T-helper 1 cell treated with Interleukin-12 subunit alpha and Interleukin-12 subunit beta and Interleukin-4 antibody, amounts not matched to agents 30 ng/mL and 1 ng/mL, for 36 hours (primary cell): ENCODE data around the gene CD247. TPM values are rescaled to one million over a fixed set of nuclear protein-coding genes. Genes with fewer than 3 reads are reported as not detected.

ENCODE experiments used
- intact Hi-C: fragments of 100-400 bp; cut with micrococcal nuclease; formaldehyde crosslinking; loops from one replicate; pipeline ENCODE4 v1.15.1; 2024
- total RNA-seq: library from RNA; stranded (reverse); gene quantifications from 2 replicates; pipeline ENCODE4 v1.2.3, GENCODE V29; 2022

The CD247 gene
- total RNA-seq, 1 donor from 2014 or later: 211 TPM

- intact Hi-C loops: loop anchor here (5.0 kb wide), 1 partner anchor 158 kb away; no protein-coding TSS in a partner anchor
Observed at GRCh38 chr1:167425482-167425881, 92.8 kb downstream of the CD247 start.

DNA sequence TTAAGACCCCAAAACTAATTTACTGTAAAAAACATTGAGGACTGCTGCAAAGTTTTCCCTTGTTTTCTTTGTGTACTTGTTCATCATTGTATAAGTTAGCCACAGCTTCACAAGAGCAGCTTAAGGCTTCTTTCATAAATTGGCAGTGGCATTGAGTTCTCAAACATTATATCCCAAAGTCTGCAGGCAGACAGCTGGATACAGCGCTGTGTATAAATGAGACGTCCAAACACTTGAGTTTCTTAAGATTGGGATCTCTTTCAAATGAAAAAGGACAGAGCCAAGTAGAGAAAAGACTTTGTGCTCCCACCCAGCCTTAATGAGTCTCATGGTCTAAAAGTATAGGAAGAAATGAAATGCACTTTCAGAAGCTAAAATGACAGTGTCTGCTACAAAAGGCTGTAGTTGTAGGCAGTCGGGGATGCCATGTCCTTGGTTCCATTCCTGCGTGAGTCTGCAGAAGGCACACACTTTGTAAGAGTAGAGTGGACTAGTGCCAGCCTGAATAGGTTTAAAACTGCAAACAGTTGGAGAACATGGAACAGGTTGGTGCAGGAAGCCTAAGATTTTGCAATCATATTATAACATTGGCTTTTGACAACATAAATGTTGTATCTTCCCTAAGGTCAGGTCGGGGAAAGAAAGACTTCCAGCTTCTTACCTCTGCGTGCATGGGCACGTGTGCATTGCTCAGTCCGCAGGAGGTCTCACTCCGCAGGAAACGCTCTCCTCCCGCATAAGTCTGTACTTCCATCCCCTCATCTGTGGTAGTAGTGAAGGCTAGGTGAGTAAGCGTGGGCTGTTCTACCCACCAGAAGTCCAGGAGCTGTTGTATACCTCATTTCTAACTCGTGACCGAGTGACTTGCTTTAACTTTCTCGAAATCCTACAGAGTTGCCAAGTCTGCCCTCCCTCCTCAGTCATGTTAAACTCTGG is 94.4 kb downstream of the CD247 start:
- intact Hi-C loops: no loop called here

- intact Hi-C loops: no loop called here
Observed at GRCh38 chr1:167420510-167420909, 97.8 kb downstream of the CD247 start.

- intact Hi-C loops: no loop called here
Observed at GRCh38 chr1:167419245-167419644, 99.1 kb downstream of the CD247 start.

GRCh38 chr1:167418391-167418790 is 99.9 kb downstream of the CD247 start:
- intact Hi-C loops: no loop called here

- intact Hi-C loops: no loop called here
Observed at GRCh38 chr1:167416506-167416905, 101.8 kb downstream of the CD247 start.

GRCh38 chr1:167413328-167413727 is 105.0 kb downstream of the CD247 start:
- intact Hi-C loops: no loop called here

DNA sequence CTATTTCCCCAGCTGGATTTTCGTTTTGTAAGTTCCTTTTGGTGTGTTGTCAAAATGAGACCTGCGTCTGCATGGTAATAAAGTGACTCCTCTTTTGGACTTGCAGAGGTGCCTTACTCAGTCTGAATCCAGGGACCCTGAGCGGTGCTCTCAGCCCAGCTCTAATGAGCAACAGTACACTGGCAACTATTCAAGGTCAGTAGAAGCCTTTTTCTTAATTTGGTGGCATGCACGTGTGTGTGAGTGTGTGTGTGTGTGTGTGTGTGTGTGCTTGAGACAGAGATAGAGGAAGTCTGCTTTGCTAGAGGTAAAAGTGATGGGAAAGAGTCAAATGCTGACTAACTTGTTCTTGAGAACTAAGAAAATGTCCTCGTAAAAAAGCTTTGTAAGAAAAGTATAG is 105.4 kb downstream of the CD247 start:
- intact Hi-C loops: no loop called here

- intact Hi-C loops: no loop called here
Observed at GRCh38 chr1:167412072-167412471, 106.3 kb downstream of the CD247 start.

- intact Hi-C loops: loop anchor here (2.0 to 10.0 kb wide), 2 partner anchors 140 to 344 kb away; no protein-coding TSS in a partner anchor
Observed at GRCh38 chr1:167409183-167409582, 109.1 kb downstream of the CD247 start.

GRCh38 chr1:167408355-167408754 is 110.0 kb downstream of the CD247 start:
- intact Hi-C loops: loop anchor here (2.0 to 10.0 kb wide), 2 partner anchors 140 to 344 kb away; no protein-coding TSS in a partner anchor

- intact Hi-C loops: loop anchor here (5.0 to 10.0 kb wide), 2 partner anchors 340 to 493 kb away; no protein-coding TSS in a partner anchor
Observed at GRCh38 chr1:167404908-167405307, 113.4 kb downstream of the CD247 start.

DNA sequence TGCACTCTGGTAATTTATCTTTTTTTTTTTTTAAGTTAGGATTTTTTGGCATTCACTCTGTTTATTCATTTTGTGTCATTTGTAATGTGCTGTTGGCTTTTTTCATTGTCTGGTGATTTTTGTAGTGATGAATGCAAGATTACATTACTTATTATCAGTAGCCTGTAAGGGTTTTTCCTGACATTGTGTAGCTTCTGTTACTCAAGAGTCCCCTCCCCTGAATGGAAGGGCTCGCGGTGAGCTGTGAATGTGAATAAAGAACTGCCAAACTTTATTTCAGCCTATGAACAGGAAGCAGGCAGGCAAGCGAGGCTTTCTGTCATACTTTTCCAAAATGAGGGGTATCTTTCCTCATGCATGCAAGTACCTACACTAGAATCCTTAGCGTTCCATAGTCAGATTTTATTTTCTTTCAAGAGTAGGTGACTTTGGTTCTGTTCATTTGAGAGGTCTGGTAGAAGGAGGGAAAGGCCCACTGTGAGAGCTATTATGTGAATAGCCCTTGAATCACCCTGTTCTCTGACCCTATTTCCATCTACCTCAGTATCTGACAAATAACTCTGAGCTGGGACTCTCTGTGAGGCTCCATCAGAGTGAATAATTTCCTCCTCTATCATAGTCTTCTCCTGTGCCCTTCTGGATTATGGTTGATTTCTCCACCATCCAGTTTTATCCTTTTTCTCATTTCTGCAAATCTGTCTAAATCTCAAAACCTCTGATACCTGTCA is 114.0 kb downstream of the CD247 start:
- intact Hi-C loops: loop anchor here (5.0 to 10.0 kb wide), 2 partner anchors 340 to 492 kb away; no protein-coding TSS in a partner anchor

GRCh38 chr1:167401260-167401873 is 117.0 kb downstream of the CD247 start:
- intact Hi-C loops: loop anchor here (1.0 to 10.0 kb wide), 8 partner anchors 41 to 489 kb away; partner anchors contain the start of gene CD247

DNA sequence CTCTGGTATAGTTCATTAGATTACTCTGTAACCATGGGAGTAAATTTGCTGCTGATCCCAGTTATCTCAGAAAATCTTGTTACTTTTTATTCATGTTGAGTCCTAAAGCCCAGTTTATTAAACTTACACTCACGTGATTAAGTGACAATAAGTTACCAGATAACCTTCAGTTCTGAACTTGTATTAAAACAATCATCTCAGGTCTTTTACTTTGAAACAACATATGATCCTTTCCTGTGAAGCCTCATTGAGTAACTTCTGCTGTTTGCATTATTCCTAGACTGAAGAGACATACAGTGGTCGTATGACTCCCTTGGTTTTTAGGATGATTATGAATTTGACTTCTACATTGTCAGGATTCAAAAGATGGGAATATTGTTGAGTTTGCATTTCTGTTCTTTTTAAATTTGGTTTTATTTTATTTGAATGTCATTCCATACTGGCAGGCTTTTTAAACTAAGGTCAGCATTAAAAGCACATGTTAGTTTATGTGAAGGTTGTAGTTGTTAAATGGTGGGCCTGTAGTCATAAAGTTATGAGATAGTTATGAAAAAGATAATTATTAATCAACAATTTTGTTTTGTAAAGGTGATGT is 117.9 kb downstream of the CD247 start:
- intact Hi-C loops: loop anchor here (2.0 to 10.0 kb wide), 3 partner anchors 132 to 488 kb away; no protein-coding TSS in a partner anchor

- intact Hi-C loops: no loop called here
Observed at GRCh38 chr1:167392200-167392696, 126.1 kb downstream of the CD247 start.

DNA sequence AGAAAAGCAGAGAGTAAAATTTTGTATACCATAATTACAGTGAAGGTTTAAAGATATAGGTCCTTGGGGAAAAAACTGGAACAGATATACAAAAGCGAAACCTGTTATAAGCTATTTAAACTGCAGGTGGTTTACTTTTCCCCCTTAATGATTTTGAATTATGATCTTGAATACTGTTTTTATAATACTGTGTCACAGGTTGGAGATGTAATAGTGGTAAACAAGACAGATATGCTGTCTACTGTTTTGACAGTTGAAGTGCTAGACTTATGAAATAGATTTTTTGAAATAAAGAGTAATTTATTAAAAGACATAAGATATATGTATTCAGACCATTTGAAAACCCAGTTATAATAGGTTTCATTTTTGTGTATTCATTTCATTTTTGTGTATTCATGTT is 129.4 kb downstream of the CD247 start:
- intact Hi-C loops: no loop called here

GRCh38 chr1:167387251-167387910 is 130.9 kb downstream of the CD247 start:
- intact Hi-C loops: no loop called here
